Measurements from ENCODE around the gene PRAC1.

GRCh38 chr17:48748718-48749566, 26.6 kb upstream of the PRAC1 start:
- TF ChIP-seq CTCF (IDR thresholded peaks at IDR 0.05; ENCODE audit: borderline replicate concordance, extremely low read depth, low read length, poor library complexity, severe bottlenecking) (no peak), EZH2 (IDR thresholded peaks at IDR 0.05; ENCODE audit: borderline replicate concordance, low read depth, low read length, severe bottlenecking) (no peak)
